Head of caudate nucleus (tissue), 42 donors: ENCODE results near the gene EXD3.
A peak's percentile ranks its signal among the peaks of the same experiment; 100 is the strongest.
"Not testable (repeated sequence)": the region's sequence is repeated elsewhere in the genome, so short reads cannot be mapped to it uniquely, and the experiment has no call there.

Source experiments
- DNase-seq, 42 donors: peaks; one replicate each; pipeline versions ENCODE4 v3.0.0 to v3.0.0-alpha.2; 2020 to 2021; ENCODE audit warnings: mixed read lengths in 7 of 42
- intact Hi-C: fragments of 100-400 bp; cut with DNase I; formaldehyde crosslinking; loops from one replicate; pipeline ENCODE4 v1.15.0; 2022

Gene EXD3

GRCh38 chr9:137450539-137451222 lies 27.7 kb upstream of the EXD3 start:
- intact Hi-C loops, DNase-seq: not testable (repeated sequence)

- no peak for DNase-seq
- intact Hi-C loops: no loop called here
Measured at GRCh38 chr9:137449931-137450538, 27.1 kb upstream of the EXD3 start.

GRCh38 chr9:137449081-137449844 lies 26.3 kb upstream of the EXD3 start:
- intact Hi-C loops: no loop called here
- no peak for DNase-seq

GRCh38 chr9:137448602-137448962 lies 25.6 kb upstream of the EXD3 start:
- intact Hi-C loops: no loop called here
- no peak for DNase-seq

GRCh38 chr9:137447722-137448601 lies 25.0 kb upstream of the EXD3 start:
- intact Hi-C loops: no loop called here
- peak in 7 of 42 donors; percentile 38 to 59 (median 48) for DNase-seq

- intact Hi-C loops: no loop called here
- peak in 4 of 42 donors; percentile 19 to 60 (median 35) for DNase-seq
Measured at GRCh38 chr9:137446851-137447471, 24.0 kb upstream of the EXD3 start.

GRCh38 chr9:137445930-137446431 lies 23.0 kb upstream of the EXD3 start:
- intact Hi-C loops: no loop called here
- no peak for DNase-seq

GRCh38 chr9:137445275-137445807 lies 22.4 kb upstream of the EXD3 start:
- intact Hi-C loops: no loop called here
- DNase-seq: peak; percentile 61 to 91 (median 83)

GRCh38 chr9:137444106-137444790 lies 21.3 kb upstream of the EXD3 start:
- no peak for DNase-seq
- intact Hi-C loops: no loop called here

GRCh38 chr9:137441935-137442321 lies 19.0 kb upstream of the EXD3 start:
- intact Hi-C loops: no loop called here
- no peak for DNase-seq

- intact Hi-C loops: no loop called here
- DNase-seq: no peak
Measured at GRCh38 chr9:137441289-137441934, 18.4 kb upstream of the EXD3 start, which contains the start of gene ENTPD8. Gene ENTPD8, minus strand, starts transcription at chr9:137441357. Its CDS starts 3,072 bp downstream, at chr9:137438285.

GRCh38 chr9:137439158-137439714 lies 16.3 kb upstream of the EXD3 start:
- no peak for DNase-seq
- intact Hi-C loops: no loop called here

GRCh38 chr9:137438591-137439157 lies 15.7 kb upstream of the EXD3 start:
- peak in 1 of 42 donors; percentile 4 for DNase-seq
- intact Hi-C loops: no loop called here

- DNase-seq: peak in 1 of 42 donors; percentile 5
- intact Hi-C loops: no loop called here
Measured at GRCh38 chr9:137437691-137438590, 15.0 kb upstream of the EXD3 start.

GRCh38 chr9:137436761-137437600 lies 14.0 kb upstream of the EXD3 start:
- DNase-seq: no peak
- intact Hi-C loops: no loop called here
